GM18870 (cell line): ENCODE results near the gene SYNE3.
A peak's percentile ranks its signal among the peaks of the same experiment; 100 is the strongest.

Experiments used
- ATAC-seq: cut with Tn5 transposase; IDR thresholded peaks from one replicate; pipeline ENCODE4 v1.9.1; 2021; ENCODE audit warnings: moderate library complexity; ENCODE audit not compliant: unreplicated experiment

SYNE3 gene

DNA sequence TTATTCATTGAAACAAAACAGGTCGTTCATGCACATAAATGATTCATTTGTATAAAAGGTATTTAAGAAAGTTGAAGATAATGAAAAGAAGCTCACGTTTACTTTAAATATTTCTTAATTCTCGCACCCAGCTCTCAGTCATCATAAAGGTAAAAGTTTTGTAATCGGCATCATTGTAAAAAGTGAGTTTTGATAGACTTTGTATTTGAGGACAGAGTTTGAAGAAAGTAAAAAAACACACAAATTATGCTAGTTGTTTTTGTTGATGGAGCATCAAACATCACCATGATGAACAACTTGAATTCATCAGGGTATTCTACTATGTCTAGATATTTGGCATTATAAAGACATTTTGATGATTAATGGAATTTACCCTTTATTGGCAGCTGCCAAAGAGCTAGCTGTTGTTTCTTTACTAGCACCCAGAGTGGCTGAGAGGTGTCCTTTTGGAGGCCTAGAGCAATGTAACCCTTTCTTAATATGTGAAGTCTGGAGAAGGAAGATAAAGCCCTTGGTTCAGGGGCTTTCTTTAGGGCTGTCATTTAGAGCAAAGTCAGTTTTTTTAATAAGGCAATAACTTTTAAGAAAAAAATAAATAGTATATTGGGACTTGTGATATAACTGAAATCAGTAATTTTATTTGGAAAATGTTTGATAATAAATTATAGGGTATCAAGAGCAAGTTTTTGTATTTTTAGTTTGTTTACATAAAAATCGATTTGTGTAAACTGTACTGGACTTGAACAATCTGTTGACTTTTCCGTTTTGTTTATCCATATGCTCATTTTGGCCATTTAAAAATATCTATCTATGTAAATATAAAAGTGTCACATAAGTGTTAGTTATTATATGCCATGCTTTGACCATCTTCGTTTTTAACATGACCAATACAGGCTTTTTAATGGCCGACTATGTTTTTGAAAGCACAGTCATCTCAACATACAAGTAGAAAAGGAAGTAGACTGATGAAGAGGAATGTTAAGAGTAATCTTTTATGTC is 25.8 kb upstream of the SYNE3 start:
- no peak for ATAC-seq

- no peak for ATAC-seq
These were observed 24.9 kb upstream of the SYNE3 start for GRCh38 chr14:95541346-95541745.

DNA sequence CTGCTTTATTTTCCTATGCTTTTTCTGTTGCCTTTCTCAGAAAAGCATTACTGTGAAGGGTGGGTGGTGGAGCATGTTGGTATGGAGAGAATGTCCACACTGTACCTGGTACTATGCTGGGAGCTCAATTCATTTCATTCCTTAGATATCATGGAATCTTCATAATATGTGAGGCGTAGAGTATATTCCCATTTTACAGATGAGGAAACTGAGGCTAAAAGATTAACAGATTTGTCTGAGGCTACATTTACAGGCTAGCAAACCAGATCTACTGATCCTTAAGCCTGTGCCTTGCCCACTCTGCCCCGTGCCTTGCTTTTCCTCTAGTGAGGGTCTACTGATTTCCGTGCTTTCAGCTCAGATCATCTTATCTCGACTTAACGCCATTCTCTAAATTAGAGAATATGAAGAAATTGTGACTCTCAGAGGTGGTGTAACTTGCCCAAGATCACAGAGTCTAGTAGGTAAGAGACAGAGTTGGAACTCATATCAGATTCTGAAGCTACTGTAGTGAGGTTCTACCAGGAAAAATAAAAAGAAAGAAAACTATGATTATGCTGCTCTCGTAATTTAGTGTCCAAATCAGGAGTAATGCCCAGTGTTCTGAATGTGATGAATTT is 23.9 kb upstream of the SYNE3 start:
- ATAC-seq: no peak

DNA sequence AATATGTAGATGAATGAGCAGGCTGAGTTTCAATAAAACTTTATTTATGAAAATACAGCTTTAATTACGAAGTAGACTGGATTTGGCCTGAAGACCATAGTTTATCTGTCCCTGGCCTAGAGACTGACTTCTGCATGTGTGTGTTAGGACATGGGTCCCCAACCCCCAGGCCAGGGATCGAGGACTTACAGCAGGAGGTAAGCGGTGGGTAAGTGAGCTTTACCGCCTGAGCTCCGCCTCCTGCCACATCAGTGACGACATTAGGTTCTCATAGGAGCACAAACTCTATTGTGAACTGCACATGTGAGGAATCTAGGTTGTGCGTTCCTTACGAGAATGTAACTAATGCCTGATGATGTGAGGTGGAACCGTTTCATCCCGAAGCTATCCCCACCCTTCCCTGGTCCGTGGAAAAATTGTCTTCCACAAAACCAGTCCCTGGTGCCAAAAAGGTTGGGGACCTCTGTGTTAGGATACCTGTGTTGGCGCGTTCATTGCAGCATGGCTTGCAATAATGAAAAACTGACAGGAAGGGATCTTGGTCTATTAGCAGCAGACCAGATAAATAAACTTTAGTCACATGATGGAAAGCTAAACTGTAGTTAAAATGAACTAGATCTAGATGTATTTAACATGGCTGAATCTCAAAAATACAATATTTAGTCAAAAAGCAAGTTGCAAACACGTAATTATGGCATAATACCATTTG is 22.5 kb upstream of the SYNE3 start:
- no peak for ATAC-seq

GRCh38 chr14:95537298-95538089 is 21.0 kb upstream of the SYNE3 start:
- ATAC-seq: no peak

DNA sequence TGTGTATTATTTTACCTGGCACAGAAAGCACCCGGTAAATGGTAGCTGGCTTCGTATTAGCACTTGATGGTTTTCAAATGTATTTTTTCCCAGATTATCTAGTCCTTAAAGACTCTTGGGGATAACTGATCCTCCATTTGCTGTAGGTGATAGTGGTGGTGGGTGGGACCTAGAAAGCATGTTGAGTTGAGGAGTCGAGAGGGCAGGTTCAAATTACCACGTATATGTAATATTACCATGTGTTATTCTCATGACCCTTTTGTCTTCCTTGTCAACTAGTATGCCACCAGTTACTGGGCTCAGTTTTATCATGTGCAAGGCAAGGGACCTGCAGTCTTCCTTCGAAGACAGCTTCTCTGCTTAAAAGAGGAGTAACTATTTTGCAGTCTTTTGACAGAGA is 20.2 kb upstream of the SYNE3 start:
- ATAC-seq: no peak

DNA sequence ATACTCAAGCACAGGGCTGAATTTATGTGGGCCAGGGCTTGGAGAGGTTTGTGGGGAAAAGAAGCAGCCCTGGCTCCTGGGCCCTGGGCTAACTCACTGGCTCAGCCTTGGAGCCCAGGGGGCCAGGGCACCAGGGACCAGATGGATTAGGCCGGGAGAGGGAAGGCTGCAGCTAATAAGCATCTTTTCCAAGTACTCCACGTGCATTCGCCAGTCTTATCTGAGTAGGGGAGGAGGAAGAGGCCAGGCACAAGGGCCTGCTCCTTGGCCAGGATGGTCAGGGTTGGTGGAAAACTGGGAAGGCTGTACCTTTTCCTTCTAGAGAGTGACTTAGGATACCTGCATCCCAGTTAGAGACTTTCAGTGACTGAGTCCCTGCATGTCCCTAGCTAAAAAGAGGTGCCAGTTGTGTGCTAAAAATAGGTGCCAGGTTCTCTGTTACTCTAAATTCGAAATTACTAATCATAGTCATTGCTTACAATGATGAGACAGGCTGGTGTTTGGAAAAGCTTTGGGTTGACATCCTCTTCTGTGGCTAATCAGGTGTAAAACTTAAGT is 19.7 kb upstream of the SYNE3 start:
- ATAC-seq: no peak

- no peak for ATAC-seq
These were observed 19.0 kb upstream of the SYNE3 start for GRCh38 chr14:95535226-95536021.

DNA sequence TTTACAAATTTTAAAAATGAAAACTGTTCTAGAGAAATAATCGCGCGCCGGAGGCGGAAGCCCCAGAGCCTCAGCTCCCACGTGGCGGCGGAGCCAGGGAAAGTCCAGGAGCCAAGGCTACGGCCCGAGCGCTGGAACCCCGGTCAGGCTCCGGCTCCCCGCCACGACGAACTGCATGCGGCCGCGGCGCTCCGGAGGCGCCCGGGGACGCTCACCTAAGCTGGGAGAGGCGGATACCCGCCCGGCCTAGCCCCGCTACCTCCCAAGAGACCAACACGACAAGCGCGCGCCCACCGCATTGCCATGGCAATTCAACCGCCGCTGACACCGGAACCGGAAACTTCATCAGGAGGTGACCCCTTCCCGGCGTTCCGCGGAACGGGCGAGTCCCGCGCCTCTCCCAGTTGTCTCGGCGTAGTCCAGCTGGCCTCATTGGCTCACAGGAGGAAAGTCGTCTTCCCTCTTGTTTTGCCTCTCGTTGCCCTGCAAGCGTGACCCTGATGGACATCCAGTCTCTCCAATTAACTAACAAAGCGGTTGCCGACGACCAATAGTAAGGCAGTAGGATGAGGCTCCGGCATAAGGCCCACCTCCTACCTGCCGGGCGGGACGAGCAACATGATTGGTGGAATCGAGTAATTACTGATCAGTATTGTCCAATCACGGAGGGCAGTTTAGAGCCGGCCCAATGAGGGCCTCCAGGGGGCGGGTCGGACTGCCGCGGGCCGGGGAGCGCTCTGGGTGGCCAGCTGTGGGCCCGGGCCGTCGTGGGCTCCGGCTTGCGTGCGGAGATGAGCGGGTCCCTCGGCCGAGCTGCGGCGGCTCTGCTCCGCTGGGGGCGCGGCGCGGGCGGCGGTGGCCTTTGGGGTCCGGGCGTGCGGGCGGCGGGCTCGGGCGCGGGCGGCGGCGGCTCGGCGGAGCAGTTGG is 18.1 kb upstream of the SYNE3 start, which contains the start of gene GLRX5:
GLRX5 (plus strand) TSS at position 752 of the 927 bp plus-strand sequence; CDS start at position 792, 40 bp downstream.
- ATAC-seq: peak; percentile 96

GRCh38 chr14:95533822-95534221 is 17.4 kb upstream of the SYNE3 start:
- ATAC-seq: no peak

- ATAC-seq: no peak
These were observed 17.0 kb upstream of the SYNE3 start for GRCh38 chr14:95533391-95533821.

GRCh38 chr14:95531969-95532368 is 15.5 kb upstream of the SYNE3 start:
- no peak for ATAC-seq

GRCh38 chr14:95531473-95531872 is 15.0 kb upstream of the SYNE3 start:
- no peak for ATAC-seq

- no peak for ATAC-seq
These were observed 14.2 kb upstream of the SYNE3 start for GRCh38 chr14:95530473-95531276.

DNA sequence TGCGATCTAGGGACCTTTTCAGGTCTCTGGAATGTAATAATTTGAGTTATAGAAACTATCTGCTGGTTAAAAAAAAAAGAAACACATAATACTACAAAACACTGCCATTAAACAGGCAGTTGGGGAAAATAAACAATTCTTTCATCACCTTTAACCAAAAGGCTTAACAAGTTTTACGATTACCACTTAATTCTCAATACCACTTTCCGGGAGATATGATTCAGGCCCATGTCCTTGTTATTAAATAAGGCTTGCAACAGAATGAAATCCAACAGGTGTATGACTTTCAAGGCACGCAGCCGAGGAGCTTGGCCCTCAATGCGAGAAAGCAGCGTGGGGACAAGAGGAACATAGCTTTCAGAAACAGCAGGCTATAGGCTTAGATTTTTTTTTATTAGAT is 12.8 kb upstream of the SYNE3 start:
- no peak for ATAC-seq

- ATAC-seq: no peak
These were observed 11.0 kb upstream of the SYNE3 start for GRCh38 chr14:95527387-95528002.
